ENCODE results near the gene PRKCE.

The PRKCE gene

DNA sequence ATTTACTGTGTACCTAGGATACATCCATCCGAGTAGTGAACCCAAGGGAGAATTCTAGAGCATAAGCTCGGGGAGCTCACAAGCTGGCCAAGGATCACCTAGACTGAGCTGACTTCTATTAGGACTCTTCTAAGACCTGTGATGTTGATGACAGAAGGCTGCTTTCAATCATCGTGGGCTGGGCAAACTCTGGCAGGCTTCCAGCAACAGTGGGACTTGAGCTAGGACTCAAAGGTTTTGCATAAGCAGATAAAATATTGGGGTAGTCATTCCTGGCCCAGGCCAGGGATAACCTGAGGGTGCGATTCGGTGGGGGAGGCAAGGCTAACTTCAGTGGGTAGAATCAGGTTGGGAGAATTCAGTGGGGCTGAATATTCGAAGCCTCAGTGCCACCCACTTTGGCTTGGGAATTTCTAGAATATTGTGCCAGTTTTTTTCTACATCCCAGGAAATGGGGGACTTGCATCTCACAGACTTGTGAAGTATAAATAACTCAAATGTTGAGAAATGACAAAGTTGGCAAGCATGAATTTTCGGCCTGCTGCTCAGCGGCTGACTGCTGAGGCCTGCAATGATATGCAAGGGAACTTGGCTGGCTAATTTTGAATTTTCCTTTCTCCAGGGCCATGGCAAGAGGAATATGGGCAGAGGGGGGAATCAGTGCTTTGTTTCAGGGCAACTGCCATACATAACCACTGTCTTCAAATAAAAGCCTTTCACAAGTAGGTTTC, 274.3 kb downstream of the PRKCE start:
- no peak for DNase-seq

DNA sequence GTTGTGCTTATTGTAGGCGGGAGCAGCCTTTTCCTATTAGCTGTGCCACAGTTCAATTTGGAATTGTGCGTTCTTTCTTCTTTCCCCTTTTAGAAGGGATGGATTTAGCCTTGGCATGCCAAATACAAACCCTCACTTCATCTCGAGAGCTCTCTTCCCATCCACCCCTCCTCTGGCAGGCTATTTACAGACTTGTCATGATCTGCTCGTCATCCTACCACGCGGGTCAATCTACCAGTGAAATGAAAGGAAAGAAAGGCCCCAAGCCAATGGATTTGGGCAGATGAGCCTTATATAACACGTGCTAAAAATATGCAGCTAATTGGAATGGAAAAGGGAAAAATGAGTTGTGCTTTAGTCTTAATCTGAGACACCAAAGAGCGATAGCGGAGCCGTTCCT, 277.5 kb downstream of the PRKCE start:
- DNase-seq = peak in 11 of 51 donors; percentile 6 to 49 (median 22)

- DNase-seq = no peak
Observed at GRCh38 chr2:45929674-45930395, 278.4 kb downstream of the PRKCE start.

DNA sequence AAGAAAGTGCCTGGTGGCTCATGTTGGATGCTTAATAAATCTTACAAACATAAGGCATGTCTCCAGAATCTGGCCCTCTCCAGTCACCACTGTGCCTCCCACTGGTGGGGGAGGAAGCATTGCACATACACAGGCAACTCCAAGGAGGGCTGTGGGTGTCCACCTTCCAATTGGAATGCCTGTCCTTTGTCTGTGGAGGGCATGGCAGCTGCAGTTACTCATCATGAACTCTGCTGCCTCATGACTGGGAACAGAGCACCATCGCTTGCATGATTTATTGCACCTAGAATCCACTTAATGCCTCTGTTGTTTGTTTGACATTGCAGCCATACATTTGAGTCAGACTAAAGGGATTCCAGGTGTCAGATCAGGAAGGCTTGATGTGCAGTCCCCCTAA, 278.9 kb downstream of the PRKCE start:
- no peak for DNase-seq

- DNase-seq = peak in 1 of 51 donors; percentile 17
Observed at GRCh38 chr2:45932278-45932975, 281.0 kb downstream of the PRKCE start.

- DNase-seq = peak in 50 of 51 donors; percentile 16 to 90 (median 66)
Observed at GRCh38 chr2:45935791-45936622, 284.5 kb downstream of the PRKCE start.

- DNase-seq = no peak
Observed at GRCh38 chr2:45936623-45936979, 285.1 kb downstream of the PRKCE start.

DNA sequence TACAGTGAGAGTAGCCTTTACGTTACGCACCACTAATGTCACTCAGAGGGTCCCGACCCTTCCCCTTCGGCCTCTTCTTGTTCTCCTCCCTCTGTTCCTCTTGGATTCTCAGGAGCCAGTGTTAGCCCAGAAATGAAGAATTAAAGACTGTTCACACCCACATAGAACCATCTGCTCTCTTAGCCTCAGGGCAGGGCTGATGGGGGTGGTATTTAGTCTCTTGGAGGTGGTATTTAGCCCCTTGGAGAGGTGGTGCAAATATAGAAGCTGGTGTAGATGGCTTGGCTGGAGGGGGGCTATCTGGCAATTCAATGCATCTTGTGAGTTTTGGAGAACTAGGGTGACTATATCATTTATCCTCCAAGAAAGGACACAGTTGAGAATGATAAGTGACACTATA, 286.5 kb downstream of the PRKCE start:
- no peak for DNase-seq

DNA sequence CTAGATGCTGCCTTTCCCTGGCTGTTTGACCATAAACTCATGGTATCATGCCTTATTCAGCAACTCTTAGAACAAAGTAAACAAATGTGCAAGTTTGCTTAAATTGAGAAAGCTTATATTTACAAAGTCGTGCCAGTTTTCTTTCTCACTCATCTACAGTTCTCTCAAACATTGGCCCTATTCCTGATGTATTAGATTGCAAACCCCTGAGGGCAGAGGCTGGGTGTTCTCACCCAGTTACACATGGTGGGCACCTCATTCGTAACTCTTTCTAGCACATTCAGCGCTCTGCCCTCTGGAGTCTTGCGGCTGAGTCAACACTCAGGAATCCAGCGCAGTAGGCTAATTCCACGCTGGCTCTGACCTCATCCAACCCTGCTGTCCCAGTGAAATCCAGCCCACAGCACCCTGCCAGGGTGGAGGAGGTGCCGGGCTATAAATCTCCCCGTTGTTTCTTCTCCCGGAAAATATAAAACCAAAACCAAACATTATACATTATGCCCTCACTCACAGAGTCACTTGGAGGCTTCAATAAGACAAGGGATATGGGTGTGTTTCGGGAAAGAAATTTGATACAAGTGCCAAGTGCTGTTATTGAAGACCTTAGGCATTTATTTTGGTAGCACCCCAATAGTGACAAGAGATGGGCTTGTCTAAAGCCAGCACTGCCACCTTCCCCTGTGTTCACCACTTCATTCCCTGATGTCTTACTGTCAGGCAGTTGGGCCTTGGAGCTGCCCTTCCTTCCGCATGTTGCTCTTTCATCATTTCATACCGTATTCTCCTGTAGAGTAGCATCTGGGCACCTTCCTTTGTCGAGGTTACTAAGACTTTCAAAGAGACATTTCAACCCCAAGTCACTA, 287.4 kb downstream of the PRKCE start:
- DNase-seq = no peak

- DNase-seq = no peak
Observed at GRCh38 chr2:45941531-45942236, 290.2 kb downstream of the PRKCE start.

DNA sequence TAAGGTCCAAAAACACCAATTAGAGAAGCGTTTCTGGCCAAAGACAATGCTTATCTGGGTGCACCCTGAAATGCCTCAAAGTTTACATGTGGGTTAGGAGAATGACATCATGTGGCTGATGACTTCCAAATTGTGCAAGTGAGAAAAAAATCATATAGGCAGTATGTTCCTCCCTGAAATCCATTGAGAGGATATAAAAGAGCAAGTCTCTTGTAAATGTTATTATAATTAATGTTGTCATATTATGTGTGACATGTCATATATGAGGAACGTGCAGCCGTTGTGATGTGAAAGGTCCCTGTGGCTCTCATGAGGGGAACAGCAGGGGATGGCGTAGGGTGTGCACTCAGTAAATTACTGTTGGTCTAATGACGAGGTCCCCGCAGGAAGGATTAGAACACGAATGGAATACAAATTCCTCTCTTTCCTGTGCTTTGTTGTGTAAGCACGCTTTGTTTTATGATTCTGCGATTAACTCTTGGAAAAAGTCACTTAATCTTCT, 290.8 kb downstream of the PRKCE start:
- DNase-seq = no peak

DNA sequence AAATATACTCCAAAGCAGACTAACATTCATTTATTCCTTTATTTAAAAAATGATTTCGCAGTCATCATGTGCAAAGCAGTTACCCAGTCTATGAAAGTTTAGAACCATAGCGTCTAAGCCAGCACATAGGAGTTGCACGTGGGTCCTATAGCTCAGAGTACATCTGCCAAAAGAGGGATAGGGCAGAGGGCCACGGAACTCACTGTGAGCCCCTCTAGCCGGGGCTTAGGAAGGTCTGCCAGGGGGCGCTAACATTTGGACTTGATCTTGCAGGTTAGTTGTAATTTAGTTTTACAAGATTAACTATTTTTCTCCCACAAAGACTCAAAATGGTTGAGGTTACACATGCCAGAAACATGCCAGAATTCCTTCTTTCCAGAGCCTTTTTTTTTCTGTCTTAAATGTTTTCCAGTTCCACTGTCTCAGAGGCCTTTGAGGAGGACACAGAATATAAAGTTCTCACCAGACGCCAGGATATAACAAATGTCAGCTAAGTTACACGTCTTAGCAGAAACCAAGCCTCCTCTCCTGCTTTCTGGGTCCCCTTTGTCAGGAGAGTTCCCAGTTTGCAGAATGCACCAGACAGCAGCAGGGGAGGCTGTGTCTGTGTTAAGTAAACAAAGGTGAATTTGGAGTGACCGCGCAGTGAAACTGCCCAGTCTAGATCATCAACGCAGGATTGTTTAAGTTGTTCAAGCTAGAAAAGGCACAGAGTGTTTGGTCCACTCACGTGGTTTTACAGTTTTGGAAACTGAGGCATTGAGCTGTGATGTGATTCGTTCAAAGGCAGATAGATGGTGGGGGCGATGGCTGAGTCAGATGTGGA, 292.0 kb downstream of the PRKCE start:
- DNase-seq = no peak

GRCh38 chr2:45944074-45944473, 292.6 kb downstream of the PRKCE start:
- no peak for DNase-seq

GRCh38 chr2:45945302-45945717, 293.8 kb downstream of the PRKCE start:
- DNase-seq = no peak

GRCh38 chr2:45946023-45946422, 294.5 kb downstream of the PRKCE start:
- DNase-seq = no peak

DNA sequence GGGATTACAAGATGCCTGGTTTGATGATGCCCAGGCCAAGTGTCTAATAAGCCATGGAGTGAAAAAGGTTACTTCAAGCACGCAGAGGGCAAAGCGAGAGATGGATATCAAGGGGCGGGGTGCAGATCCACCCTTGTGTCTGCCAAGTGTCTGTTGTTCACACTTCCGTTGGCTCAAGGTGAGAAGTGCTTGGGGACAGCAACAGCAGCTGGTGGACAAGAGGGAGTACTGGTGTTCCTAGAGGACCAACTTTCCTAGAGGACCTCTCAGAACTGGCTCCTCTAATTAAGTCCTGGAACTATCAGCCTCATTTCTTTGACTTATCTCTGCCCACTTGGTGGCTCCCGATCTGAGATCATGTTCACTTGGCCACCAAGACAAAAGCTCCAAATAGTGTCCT, 299.1 kb downstream of the PRKCE start:
- no peak for DNase-seq

DNA sequence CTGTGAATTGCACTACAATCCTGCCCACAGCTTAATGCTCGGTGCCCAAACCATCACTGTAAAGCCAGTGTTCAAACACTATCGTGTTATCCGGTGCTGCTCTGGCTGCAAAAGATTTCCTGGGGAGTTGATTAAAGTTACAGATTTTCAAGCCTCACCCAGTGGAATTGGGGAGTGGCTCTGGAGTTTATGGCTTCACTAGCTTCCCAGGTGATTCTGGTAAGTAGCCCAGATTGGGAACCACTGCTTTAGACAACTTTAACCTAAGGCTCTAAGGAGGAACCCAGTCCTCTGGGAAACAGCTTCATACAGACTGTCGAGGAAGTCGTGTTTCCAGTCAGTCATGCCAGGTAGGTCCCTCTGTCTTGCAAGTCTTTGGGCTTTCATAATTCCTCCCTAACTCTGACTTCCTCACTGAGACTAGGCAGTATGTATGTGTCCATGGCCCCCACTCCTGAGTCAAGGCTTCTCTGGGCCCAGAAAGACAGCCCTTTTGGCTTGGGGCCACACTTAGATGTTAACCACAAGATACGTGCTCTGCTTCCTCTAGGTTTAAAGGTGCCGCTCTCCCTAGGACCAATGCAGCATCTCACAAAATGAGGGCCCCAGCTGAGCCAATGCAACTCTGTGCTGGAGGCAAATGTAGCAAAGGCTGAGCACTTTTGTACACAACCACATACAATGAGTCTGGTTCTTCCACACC, 299.7 kb downstream of the PRKCE start:
- no peak for DNase-seq

DNA sequence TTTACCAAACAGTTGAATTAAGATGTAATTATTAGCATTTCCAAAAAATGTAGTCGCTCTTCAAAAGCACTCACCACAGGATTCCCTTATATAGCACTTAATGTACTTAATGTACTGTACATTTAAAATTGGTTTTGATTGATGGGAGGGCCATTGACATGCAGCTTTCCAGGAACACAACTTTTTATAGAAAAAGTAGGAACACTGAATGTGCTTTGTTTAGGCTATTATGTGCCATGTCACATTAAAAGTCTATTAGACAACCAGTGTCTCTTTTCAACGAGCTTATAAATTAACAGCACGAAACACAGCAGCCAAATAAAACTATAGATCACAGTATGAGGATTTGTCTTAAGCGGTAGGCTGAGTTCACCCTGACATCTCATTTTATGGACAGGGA, 301.1 kb downstream of the PRKCE start:
- DNase-seq = no peak
